Stimulated activated CD4-positive, alpha-beta T cell treated with anti-CD3 and anti-CD28 coated beads, TNF-alpha, amount 100 ng/mL, for 24 hours (primary cell): ENCODE measurements around the gene AP3D1.
A peak's percentile ranks its signal among the peaks of the same experiment; 100 is the strongest.
"Not testable (repeated sequence)": the region's sequence is repeated elsewhere in the genome, so short reads cannot be mapped to it uniquely, and the experiment has no call there.

Experiments used
- DNase-seq, 3 experiments: peaks; one replicate each; pipeline ENCODE4 v3.0.0-alpha.2; 2020; ENCODE audit warnings: low read depth in 3 of 3

AP3D1 gene

DNA sequence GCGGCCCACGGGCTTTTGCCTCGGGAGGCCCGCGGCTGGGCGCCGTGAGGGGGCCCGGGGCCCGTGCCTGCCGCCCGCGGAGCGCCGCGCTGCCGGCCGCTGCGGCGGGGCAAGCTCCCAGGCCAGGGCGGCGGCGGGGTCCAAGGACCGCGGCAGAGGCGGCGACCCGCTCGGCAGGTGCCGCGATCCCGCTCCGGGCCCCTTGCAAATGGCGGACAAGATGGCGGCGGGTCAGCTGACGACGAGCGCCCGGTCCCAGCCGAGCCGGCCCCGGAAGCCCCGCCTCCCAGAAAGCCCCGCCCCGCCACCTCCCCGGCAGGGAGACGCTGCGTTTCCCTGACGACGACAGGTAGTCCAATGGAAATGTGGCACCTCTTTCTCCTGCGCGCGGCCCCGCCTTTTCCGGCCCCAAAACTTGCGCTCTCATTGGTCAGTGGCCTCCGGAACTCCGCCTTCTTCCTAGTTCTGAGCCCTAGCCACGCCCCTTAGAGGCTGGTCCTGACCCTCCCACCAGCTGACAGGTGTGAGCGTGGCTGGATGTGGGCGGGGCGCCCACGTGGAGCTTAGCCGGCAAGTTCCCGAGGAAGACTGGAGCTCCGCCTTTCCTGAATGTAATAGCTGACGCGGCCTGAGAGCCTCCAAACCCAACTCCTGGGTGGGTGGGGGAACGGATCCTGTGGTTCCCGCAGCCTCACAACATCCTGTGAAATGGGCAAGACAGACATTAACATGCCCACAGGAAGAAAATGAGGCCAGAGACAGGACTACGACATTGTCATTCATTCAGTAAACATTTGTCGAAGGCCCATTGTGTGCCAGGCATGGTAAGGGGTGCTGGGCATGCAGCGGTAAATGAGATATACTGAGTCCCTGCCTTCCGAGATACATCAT is at the start of gene AP3D1:
AP3D1 (minus strand) TSS at position 228 of the 891 bp plus-strand sequence. CDS start 232 bp downstream, outside the sequence.
- peak; percentile 100 for DNase-seq

DNA sequence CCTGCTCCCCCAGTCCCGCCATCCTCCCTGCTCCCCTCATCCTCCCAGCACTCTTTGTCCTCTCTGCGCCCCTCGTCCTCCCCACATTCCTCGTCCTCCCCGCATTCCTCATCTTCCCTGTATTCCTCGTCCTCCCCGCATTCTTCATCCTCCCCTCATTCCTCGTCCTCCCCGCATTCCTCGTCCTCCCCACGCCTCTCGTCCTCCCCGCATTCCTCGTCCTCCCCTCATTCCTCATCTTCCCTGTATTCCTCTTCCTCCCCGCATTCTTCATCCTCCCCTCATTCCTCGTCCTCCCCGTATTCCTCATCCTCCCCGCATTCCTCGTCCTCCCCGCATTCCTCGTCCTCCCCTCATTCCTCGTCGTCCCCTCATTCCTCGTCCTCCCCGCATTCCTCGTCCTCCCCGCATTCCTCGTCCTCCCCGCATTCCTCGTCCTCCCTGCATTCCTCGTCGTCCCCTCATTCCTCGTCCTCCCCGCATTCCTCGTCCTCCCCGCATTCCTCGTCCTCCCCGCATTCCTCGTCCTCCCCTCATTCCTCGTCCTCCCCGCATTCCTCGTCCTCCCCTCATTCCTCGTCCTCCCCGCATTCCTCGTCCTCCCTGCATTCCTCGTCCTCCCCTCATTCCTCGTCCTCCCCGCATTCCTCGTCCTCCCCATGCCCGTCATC is 49.4 kb upstream of the AP3D1 start:
- DNase-seq, result not testable (repeated sequence)

DNA sequence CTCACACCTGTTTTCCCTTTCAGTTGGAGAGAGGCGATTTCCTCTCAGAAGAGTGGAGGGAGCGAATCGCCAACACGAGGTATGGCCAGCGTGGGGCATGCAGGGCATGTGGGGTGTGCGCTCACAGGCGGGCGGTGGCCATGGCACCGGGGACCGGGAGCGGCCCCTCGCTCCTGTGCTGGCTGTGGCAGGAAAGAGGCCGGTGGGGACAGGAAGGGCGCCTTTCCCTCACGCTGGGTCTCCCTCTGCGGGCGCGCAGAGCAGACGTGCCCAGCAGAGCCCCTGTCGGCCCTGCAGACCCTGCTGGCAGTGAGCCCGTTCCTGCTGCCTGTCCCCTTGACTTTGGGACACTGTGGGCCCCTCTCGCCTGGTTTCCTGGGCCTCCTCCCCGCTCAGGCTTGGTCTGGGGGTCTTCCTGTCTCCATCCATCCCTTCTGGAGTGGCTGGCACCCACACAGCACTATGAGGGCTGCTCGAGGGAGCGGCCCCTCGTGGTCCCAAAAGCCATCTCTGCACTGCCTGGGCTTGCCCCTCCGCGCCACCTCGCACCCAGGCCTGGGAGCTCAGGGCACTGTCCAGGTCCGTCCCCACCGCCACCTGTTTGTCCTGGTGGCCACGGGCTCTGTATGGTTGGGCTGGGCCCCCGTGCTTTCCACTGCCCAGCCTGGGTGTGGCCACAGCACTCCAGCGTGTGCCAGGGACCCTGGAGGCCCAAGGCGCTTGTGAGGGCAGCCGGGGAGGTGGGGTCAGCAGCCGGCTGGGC is 48.7 kb upstream of the AP3D1 start:
- DNase-seq, result no peak

DNA sequence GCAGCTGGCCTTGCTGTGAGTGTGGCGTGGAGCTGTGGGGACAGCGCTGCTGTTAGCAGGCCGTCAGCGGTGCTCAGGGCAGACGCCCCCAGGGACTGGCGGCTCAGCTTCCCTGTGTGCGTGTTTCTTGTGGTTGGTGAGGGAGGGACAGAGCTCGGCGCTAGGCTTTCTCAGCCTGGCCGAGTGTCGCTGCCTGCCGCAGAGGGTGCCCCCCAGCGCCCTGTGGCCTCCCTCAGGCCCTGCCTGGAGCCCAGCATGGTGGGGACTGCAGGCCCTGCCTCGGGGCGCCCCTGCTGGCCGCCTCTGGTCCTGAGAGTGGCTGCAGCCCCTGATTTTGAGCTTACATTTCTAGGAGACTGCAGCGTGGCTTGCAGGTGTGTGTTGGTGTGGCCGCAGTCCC is 47.8 kb upstream of the AP3D1 start:
- no peak for DNase-seq

DNA sequence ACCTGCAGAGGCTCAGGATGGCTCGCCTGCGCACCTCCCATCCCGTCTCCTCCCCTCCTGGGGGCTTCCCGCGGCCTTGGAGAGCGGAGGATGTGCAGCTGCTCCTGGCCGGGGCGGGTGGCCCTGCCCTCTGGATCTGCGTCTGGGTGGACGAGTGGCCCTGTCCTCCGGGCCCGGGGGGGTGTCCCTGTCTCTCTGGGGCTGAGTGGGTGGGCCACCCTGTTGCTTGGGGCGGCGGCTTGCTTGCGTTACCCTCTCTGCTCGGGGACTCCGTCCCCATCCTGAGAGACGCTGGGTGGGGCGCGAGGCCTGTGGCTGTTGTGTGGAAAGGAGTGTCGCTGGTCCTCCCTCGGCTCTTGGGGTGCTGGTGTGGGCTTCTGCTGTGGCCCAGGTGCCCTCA is 47.0 kb upstream of the AP3D1 start:
- no peak for DNase-seq

DNA sequence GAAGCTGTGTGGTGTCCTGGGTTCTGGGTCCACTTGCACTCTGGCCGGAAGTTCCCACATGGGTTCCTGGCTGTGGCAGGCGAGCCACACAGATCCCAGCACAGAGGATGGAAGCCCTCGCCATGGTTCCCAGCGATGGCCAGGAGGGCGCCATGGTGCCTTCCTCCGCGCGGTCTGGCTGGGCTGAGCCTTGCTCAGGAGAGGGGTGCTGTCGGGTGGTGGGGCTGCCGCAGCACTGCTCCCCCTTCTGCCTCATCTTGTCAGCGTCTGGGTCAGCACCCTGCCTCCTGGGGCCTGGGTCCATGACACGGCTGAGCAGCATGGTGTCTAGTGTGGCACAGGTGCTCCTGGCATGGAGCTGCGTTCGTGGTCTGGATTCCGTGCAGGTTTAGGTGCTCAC is 45.9 kb upstream of the AP3D1 start:
- DNase-seq, result no peak

DNA sequence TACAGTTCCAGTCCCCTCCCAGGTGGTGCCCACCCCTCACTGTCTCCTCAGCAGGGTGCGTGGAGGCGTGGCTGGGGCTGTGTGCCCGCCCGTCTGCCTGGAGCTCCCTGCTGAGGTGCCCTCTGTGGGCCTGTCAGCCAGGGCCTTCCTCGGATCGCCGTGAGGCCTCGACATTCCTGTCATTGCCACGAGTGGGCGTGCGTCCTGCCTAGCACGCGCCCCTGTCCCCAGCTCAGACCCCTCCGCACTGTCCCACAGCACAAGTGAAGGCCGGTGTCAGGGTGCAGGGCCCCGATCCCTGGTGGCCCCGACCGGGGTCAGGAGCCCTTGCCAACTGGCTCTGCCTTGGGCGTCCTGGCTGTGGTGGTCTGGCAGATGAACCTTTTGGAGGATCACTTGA is 44.5 kb upstream of the AP3D1 start:
- DNase-seq, result no peak

DNA sequence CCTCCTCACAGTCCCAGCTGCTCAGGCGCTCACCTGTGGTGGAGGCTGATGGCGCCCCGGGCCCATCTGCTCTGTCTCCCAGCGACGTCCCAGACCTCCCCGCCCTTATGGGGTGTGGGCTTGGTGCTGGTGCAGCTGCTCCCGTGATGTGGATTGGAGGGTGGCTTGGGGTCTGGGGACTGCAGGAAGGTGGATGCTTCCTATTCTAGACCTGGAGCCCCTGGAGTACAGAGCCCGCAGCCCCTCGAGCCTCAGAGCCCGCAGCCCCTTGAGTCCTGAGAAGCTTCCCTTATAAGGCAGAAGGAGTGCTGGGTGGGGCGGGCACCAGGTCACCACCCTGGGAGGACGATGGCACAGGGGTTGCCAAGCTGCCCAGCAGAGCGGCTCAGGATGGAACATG is 44.0 kb upstream of the AP3D1 start:
- no peak for DNase-seq

DNA sequence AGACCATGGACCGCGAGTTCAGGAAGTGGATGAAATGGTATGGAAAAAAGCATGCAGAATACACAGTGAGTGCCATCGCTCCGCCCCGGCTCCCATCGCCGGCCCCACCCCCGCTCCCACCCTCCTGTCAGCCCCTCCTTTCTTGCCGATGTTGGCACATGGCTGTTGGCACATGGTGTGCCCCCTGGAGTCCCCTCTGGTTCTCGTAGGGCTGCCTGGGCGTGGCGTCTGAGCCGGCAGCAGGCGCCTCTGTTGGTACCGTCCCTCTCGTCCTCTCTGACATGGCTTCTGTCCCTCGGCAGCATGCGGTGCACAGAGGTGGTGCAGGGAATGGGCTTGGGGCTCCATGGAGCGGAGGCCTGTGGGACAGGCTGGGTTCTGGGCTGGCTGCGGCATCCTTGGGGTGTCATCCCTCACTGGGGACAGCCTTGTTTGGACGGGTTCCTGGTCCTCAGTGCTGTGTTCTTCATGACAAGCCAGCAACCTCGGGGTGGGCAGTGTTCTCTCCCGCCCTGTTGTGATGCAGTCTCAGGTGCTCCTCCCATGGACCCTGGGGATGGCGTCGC is 43.2 kb upstream of the AP3D1 start:
- no peak for DNase-seq

DNA sequence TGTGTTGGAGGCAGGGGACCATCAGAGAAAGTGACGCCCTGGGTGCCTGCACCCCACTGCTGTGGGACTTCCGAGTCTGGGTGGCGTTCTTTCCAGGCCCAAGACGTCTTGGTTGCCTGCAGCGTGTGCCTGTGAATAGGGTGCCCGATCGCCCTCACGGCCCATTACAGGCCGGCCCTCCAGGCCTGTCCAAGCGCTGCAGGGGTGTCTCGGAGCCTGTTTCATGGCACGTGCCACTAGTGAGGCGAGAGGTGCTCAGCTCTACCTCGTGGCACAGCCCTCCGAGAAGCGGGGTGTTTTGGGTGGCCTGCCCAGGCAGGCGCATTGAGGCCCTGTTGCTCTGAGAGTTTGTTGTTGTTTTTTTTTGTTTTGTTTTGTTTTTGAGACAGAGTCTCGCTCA is 42.4 kb upstream of the AP3D1 start:
- no peak for DNase-seq

DNA sequence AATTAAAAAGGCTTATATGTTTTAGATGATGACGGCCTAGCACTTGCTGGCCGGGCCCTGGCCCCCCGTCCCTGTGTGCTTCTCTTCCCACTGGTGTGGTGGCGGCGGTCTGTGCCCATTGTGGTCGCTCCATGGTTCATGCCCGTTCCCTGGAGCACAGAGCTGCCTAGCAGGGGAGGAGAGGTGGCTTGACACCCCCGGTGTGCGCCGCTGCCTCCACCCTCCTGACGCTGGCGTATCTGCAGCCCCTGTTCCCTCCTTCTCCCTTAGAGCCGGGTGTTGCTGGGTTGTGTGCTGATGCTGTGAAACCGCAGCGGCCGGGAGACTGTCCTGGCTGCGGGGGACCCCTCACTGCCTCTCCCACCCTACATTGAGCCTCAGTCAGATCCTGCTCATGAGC is 41.5 kb upstream of the AP3D1 start:
- DNase-seq, result no peak

DNA sequence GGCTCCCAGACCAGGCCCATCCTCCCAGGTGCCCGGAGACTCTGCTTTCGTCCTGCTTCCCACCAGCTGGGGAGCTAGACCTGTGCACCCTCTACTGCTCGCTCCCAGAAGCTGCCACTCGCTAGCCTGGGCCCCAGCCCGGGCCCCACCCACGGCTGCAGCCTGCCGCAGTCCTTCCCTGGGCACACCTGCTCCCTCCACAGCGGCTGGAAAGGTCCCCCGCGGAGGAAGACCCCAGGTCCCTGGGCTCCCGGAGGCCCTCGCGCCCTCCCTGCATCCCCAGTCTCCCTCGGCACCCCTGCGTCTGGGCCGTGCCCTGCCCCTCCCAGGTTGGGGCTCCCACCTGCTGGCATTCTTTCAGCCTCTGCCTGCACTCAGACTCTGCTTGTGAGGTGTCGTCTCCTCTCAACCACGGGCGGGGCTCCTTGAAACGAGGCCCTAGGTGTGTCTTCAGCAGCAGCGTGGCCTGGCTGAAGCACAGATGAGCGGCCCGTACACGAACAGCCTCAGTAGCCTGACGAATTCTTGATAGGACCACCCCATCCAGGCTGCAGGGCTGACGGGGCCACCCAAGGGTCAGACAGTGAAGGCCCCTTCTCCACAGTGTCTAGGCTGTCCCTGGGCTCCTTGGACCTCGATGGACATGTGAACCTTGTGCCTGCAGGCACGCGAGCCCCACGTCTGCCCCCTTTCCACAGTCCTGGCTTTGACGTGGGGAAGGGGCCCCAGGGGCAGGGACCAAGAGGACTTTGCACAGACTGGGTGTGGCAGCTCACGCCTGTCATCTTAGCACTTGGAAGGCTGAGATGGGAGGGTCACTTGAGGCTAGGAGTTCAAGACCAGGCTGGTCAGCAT is 40.3 kb upstream of the AP3D1 start:
- no peak for DNase-seq

DNA sequence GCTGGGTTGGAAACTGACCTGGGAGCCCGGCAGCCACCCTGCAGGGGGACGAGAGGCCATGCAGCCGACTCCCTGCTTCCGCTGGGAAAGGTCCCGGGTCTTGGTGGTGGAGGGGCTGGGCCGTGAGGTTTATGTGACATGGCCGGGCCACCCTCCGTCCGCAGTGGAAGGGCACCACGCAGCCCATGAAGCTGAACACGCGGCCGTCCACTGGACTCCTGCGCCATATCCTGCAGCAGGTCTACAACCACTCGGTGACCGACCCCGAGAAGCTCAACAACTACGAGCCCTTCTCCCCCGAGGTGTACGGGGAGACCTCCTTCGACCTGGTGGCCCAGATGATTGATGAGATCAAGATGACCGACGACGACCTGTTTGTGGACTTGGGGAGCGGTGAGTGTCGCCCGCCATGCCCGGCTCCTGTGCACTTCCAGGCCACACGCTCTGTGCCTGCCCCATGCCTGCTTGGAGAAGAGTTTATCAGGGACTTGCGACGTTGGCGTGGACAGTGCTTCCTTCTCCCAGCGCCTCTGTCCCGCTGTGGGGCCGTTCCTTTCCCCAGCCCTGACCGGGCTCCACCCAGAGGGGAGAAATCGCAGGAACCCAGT is 39.6 kb upstream of the AP3D1 start:
- DNase-seq, result no peak

DNA sequence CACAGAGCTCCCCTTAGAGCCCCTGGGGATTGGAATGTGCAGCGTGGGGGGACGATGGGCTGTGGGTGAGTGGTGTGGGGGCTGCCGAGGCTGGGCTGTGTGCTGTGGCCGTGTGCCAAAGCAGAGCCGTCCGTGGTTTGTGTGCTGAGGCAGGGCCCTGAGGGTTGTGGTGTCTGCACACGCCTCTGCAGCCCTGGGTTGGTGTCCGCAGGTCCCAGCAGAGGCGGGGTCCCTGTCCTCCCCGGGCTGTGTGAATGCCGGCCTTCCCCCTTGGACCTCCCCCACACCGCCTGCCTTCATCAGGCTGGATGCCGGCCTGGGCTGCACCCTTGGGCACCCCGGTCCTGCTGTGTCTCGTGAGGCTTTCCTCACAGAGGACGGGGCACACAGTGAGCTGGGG is 38.5 kb upstream of the AP3D1 start:
- no peak for DNase-seq

DNA sequence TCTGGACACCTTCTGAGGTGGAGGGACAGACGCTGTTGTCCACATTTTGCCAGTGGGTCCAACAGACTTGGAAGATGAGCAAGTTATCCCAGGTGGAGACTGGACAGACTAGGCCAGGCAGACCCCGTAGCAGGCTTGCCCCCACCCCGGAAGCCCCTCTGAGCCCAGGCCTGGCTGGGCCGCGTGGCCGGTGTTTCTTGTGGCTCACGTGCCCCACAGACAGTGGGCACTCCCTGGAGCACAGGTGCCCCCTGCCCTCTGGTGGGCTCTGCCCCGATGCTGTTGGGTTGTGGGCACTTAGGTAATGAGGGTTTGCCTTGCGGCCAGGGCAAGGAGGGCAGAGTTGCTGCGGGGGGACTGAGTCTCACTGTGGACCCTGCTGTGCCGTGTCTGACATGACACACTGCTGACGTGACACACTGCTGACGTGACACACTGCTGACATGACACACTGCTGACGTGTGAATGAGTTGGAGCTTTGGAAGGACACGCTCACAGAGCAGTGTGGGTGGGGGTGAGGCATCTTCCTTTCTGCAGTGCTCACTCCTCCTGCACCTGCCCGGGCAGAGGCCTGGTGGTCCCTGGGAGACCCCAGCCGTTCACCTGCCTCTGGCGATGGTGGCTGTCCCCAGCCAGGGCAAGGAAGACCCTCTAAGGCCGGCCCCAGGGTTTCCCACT is 37.5 kb upstream of the AP3D1 start:
- DNase-seq, result peak in 1 of 3 experiments; percentile 31

DNA sequence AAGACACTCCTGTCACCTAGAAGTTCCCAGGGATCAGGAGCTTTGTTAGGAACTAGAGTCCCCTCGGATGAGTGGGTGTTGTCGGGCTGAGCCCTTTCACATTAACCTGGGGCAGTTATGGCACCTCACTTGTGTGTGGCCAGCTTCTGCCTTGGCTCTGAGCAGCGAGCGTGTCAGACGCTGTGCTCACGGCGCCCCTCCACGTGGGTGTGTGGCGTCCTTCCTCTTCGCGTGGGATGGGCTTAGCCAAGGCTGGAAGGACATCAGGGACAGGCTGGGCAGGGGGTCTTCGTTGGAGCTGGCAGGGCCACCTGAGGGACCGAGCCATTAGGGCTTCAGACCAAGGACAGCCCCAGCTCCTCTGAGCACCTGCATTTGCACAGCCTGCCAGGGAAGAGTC is 35.8 kb upstream of the AP3D1 start:
- DNase-seq, result no peak

DNA sequence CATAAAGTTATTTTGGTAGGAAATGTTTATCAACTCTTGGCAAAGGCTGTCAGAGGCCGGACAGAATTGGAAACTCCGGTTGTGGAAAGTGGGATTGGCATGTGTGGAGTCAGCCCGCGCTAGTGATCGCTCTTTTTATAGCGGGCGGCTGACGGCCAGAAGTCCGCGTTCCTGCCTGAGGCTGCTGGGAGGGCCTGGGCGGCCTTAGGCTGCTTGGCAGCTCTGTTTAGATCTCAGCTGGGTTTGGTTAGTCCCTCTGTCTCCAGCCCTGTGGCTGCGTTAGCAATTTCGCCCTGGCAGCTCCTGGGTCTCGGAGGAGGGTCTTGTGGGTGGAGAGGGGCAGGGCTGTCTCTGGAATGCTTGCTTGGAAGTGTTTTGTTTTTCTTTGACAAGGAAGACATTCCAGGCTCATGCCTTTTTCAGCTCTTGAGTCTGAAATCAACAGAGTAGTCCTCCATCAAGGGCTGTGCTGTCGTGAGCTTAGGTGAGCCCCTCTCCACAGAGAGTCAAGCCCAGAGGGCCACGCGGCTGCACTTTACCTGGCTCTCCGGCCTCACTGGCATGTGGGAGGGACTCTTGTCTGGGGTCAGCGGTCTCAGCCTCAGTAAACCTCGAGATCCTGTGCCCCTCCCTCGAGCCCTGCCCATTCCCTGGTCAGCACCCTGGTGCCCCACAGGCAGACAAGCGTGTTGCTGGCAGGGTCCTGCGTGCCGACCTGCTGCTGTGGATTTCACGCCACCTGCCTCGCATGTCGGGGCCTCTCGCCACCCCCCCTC is 34.9 kb upstream of the AP3D1 start:
- DNase-seq, result no peak

DNA sequence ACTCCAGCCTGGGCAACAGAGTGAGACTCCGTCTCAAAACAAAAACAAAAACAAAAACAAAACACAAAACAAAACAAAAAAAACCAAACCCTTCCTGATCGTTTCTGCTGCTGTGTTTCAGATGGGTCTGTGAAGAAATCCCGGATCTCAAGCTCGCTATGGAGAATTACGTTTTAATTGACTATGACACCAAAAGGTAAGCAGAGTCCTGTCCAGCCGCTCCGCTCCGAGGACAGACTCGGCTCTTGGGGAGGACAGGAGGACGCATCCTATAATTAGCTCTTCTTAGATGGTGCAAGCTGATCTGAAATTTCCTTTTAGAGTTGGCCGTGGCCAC is 34.3 kb upstream of the AP3D1 start:
- DNase-seq, result no peak

DNA sequence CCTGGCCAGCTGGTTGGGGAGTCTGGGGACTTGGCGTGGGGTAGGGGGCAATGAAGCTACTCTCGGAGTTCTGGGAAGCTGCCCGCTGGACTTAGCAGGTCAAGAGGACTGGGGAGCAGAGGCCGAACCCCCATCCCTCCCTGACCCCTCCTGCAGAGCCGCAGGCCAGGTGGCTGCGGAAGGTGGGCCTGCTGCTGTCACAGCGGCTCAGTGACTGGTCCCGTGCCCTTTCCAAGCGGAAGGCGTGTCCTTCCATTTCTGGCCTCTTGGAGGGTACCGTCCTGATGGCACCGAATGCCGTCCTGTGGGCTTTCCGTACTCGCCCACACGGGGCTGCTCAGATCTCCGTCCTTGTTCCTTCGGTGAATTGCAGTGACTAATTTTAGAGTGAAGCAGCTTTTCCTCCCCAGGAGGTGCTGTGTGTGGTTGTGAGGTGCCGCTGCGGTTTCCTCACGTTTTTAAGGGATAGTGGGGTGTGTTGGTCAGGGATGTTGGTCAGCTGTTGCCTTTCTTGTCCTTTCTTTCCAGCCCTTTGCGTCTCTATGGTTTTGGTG is 33.1 kb upstream of the AP3D1 start:
- no peak for DNase-seq
